Measurements from ENCODE around the gene CHCHD6.

Gene CHCHD6

DNA sequence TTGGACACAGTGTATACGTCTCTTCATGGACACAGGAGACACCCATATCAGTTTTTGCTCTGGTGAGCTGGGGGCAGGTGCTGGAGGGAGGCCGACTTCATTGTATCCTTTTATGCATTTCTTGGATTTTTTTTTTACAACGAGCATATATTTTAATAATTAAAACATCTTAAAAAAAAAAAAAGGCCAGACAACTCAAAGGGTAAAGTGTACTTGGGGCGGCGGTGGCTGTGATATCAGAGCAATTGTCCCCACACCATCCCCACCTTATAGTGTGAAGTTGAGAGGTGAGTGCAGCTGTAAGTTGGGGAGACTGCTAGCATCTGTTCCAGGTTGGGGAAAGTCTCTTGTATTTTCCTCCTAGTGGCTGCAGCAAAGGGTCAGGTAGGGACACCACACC, 266.9 kb downstream of the CHCHD6 start:
- DNase-seq (ENCODE audit: low read depth in 1 of 2, low spot score in 1 of 2) = no peak

DNA sequence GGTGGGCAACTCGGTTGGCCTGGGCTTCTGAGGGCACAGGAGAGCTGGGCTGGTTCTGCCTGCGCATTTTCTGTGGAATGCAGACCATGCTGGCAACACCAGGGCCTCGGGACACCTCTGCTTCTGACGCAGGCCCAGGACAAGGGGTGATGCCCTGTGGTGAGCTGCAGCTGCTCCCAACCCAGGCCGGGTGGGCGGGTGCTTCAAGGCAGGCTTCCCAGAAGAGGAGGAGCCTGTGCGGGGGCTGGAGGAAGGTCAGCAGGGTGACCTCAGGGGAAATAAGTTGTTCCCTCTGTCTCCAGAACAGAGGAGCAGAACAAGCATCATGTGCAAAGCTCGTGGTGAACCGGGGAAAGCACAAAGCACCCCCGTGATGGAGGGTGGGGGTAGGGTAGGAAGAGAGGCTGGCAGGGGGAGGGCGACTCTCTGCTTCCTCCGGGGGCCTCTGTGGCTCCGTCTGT, 267.9 kb downstream of the CHCHD6 start:
- no peak for DNase-seq (ENCODE audit: low read depth in 1 of 2, low spot score in 1 of 2)

- DNase-seq (ENCODE audit: low read depth in 1 of 2, low spot score in 1 of 2) = no peak
These were observed 268.8 kb downstream of the CHCHD6 start for GRCh38 chr3:126972866-126973265.

DNA sequence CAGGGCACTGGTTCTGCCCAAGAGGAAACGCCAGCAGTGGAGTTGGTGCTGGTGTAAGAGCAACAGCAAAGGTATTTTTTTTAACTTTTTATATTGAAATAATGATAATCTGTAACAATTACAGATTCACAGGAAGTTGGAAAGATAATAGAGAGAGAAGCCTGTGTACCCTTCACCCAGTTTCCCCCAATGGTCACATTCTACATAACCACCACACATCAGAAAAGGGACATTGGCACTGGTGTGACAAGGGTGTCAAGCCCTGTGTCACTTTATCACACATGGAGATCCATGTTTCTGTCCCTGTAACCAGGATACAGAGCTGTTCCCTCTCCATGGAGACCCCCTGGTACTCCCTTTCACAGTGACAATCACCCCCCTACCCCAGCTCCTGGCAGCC, 269.8 kb downstream of the CHCHD6 start:
- no peak for DNase-seq (ENCODE audit: low read depth in 1 of 2, low spot score in 1 of 2)

DNA sequence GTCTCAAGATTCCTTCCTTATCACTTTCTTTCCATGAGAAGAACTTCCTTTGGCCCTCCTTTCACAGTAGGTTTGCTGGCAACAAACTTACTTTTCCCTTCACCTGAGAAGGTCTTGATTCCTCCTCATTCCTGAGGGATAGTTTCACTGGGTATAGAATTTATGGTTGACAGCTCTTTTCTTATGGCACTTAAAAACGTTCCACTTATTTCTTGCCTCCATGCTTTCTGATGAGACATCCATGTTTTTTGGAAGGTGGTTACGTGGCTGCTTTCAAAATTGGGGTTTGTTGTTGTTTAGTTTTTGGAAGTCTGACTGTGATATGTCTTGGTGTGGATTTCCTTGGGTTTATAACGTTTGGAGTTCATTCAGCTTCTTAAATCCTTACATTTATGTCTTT, 270.7 kb downstream of the CHCHD6 start:
- no peak for DNase-seq (ENCODE audit: low read depth in 1 of 2, low spot score in 1 of 2)

DNA sequence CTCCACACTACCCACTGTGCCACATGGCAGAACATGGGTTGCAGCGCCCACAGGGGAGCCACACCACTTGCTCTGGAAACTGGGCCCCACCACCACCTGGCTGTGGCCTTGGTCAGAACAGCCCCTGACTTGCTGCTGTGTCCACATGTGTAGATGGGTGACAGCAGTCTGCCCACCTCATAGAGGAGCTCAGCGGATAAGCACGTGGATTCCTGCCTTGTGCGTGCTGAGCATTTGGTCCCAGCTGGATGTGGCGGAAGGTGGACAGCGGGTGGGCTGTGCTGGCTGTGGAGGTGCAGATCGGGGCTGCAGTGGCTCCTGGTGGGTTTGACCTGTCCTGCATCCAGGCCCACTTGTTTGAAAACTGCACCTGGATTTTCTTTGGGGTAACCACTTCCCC, 272.9 kb downstream of the CHCHD6 start:
- no peak for DNase-seq (ENCODE audit: low read depth in 1 of 2, low spot score in 1 of 2)

DNA sequence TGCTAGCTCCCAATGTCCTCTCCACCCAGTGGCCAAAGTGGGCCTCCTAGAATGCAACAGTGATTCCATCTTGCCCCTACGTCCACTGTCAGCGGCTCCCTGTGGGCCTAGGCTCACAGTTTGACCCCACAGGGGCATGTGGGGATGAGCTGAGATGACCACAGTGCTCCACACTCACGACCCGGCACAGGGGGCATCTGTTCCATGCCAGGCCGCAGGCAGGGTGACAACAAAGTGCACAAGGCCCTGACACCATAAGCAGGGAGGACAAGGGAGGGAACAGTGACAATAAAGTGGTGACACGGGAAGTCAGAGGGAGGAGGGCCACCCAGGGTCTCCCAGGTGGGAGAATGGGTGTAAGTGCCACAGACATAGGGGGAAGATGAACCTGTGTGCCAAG, 273.8 kb downstream of the CHCHD6 start:
- no peak for DNase-seq (ENCODE audit: low read depth in 1 of 2, low spot score in 1 of 2)

DNA sequence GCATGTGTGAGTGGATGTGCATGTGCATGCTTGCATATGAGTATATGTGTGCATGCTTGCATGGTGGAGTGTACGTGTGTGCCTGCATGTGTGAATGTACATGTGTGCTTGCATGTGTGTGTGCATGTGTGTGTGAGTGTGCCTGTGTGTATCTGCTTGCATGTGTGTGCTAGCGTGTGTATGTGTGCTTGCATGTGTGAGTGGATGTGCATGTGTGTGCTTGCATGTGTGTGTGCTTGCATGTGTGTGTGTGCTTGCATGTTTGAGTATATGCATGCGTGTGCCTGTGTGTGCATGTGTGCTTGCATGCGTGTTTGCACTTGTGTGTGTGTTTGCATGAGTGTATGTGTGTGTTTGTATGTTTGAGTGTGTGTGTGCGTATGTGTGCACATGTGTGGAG, 274.3 kb downstream of the CHCHD6 start:
- no peak for DNase-seq (ENCODE audit: low read depth in 1 of 2, low spot score in 1 of 2)

DNA sequence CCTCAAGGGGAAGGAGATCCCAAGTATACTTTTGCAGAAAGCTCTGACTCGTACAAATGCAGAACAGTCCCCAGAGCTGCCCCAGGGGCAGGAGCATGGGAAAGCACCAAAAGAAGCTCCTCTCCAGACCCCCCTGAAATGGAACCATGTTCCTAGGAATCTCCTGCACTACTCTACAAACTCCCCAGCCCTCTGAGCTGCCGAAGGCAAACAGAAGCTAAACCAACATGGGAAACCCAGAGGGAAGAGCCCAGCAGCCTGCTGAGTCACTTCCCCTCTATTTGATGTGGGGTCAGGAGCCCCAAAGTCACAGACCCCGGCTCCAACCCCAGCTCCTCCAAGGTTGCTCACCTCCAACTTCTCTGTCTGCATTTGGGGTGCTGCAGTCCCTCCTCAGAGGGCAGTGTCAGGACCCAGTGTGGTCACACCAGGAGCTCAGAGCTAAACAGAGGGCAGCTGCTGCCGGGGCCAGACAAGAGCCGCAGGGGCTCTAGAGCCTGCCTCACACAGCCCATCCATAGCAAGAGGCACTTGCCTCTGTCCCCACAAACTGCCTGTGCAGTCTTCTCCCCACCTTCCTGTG, 275.1 kb downstream of the CHCHD6 start:
- DNase-seq (ENCODE audit: low read depth in 1 of 2, low spot score in 1 of 2) = no peak

DNA sequence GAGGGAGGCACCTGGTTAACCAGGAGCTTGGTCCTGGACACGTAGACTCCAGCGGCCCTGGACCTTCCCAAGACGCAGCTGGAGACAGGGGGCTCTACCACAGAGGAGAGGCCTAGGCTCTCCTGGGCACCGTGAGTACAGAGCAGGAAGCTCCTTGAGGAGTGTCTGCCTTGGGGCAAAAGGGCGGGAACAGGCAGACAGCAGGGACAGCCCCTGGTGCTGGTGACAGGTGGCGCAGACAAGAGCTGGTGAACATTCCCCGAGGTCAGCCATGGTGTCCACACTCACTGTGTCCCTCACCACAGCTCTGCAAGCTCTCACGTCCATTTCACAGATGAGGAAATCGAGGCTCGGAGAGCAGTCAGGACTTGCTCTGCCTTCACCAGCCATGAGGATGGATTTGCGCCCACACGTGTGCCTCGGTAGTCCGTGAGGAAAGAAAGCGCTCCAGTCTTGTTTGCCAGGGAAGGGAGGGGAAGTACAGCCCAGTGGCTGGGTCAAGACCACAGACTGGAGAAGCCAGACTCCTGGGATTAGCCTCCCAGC, 276.3 kb downstream of the CHCHD6 start:
- DNase-seq (ENCODE audit: low read depth in 1 of 2, low spot score in 1 of 2) = no peak

GRCh38 chr3:126982126-126982470, 278.1 kb downstream of the CHCHD6 start:
- peak in 1 of 2 donors; percentile 55 for DNase-seq (ENCODE audit: low read depth in 1 of 2, low spot score in 1 of 2)

- peak; percentile 82 to 83 for DNase-seq (ENCODE audit: low read depth in 1 of 2, low spot score in 1 of 2)
These were observed 278.6 kb downstream of the CHCHD6 start, which contains the start of gene PLXNA1 for GRCh38 chr3:126982471-126983175. Gene PLXNA1, plus strand, starts transcription at chr3:126983115. Its CDS starts 5,479 bp downstream, at chr3:126988594.

GRCh38 chr3:126983276-126983652, 279.2 kb downstream of the CHCHD6 start:
- no peak for DNase-seq (ENCODE audit: low read depth in 1 of 2, low spot score in 1 of 2)

DNA sequence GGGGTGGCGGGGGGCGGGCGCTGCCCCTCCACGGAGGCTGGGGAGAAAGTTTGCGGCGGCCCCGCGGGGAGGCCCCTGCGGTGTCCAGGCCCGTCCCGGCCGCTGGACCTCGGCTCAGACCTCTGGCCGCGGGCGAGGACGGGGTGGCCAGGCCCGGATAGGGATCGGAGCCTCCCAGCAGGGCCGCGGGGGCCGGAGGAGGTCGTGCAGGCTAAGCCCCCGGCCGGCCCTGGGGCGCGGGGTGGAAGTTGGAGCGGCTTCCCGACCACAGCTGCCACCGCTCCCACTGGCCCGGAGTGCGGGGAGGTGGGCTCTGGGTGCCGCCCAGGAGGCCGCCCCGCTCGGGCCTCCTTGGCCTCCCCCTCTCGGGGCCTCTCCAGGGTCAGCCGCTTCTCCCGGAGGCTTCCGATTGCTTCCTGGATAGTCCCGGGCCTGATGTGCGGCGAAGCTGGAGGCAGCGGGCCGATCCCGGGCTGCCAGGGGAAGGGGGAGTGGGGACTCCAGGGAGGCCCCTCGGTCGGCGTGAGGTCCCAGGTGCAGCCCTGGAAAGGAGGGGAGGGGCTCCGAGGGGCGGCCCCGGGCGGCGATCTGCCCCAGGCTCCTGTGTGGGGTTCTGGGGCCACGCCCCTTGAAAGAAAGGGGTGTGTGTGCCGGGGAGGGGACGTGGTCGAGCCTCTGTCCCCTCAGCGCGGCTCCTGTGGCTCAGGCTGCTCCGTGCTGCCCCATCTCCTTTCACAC, 279.8 kb downstream of the CHCHD6 start:
- DNase-seq (ENCODE audit: low read depth in 1 of 2, low spot score in 1 of 2) = peak; percentile 6 to 17

DNA sequence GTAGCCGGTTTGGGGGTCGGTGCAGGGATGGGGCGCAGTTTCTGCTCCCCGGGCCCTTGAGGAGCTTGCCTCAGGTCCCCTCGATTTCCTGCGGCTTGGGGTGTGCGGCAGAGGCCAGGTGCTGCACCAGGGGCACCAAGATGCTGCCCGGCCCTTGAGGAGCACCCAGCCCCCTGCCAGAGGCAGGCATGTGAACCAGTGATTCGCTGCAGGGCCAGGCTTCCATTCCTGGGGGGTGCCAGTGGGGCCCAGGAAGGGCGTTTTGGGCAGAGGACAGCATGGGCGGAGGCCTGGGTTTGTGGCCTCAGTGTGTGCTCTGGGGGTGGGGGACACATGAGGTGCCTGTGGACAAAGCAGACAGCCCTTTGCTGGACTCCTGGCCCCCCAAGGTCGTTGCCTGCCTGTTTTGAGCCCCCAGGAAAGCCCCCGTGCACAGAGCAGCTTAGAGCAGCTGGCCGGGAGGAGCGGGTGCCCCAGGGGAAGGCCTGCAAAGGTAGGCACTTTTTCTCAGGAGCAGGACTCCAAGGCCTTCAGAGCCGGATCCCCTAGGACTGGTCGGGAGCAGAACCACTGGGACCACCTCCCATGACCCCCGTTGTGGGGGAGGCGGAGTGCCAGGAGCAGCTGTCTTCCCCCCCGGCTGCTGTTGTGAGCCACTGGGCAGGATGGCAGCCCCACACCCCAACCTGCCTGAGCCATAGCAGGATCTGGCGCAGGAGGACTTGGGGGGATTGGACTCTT, 280.5 kb downstream of the CHCHD6 start:
- DNase-seq (ENCODE audit: low read depth in 1 of 2, low spot score in 1 of 2) = no peak

DNA sequence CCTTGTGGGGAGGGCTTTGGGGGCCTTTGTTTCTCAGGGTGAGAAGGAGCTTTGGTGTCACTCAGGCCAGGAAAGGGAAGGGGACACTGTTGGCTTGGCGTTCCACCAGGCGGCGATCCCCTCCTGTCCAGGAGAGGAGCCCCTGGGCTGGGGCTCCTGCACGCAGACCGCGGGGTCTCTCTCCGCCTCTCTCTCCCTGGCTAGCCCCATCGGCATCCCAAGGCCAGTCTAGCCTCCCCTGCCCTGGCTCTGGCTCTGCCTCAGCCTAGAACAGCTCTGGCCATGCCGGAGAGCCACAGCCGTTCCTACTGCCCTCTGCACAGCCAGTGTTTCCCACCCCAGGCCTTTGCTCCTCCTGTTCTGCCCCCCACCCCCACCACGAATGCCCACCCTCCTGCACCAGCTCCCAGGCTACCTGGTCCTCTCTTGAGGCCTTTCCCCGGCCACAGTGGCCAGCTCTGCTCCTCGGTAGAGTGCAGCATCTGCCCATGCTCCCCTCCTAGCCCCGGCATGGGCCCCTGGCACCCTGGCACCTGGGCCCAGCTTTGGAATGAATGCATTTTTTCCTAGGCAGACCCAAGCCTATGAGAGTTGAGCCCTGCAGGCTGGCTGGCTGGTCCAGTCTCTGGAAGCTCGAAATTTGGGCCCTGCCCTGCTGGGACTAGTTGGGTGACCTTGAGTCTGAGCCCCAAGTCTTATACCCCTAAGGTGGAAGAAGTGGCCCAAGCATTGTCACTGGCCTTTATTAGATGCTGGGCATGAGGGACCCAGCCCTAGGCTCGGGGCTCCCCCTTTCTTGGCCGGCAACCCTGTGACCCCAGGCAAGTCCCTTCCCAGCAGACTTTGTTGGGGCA, 281.3 kb downstream of the CHCHD6 start:
- no peak for DNase-seq (ENCODE audit: low read depth in 1 of 2, low spot score in 1 of 2)

- no peak for DNase-seq (ENCODE audit: low read depth in 1 of 2, low spot score in 1 of 2)
These were observed 282.0 kb downstream of the CHCHD6 start for GRCh38 chr3:126986001-126986400.

GRCh38 chr3:126987129-126987528, 283.1 kb downstream of the CHCHD6 start:
- DNase-seq (ENCODE audit: low read depth in 1 of 2, low spot score in 1 of 2) = no peak

GRCh38 chr3:126987596-126987995, 283.6 kb downstream of the CHCHD6 start:
- no peak for DNase-seq (ENCODE audit: low read depth in 1 of 2, low spot score in 1 of 2)

DNA sequence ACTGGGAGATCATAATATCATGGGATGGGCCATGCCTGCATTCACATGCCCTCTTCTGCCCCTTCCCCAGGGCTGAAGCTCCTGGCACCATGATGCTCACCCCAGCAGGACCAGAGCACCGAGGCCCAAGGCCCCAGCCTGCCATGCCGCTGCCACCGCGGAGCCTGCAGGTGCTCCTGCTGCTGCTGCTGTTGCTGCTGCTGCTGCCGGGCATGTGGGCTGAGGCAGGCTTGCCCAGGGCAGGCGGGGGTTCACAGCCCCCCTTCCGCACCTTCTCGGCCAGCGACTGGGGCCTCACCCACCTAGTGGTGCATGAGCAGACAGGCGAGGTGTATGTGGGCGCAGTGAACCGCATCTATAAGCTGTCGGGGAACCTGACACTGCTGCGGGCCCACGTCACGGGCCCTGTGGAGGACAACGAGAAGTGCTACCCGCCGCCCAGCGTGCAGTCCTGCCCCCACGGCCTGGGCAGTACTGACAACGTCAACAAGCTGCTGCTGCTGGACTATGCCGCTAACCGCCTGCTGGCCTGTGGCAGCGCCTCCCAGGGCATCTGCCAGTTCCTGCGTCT, 284.5 kb downstream of the CHCHD6 start:
- no peak for DNase-seq (ENCODE audit: low read depth in 1 of 2, low spot score in 1 of 2)
